Naive thymus-derived CD4-positive, alpha-beta T cell (primary cell): ENCODE data around the gene ARIH2. TPM values are rescaled to one million over a fixed set of nuclear protein-coding genes. Genes with fewer than 3 reads are reported as not detected.
A peak's percentile ranks its signal among the peaks of the same experiment; 100 is the strongest.

Source experiments
- ATAC-seq: fragments of 150-1000 bp; cut with Tn5 transposase; 2 replicates; pipeline ENCODE4 v1.10.0; 2021; ENCODE audit warnings: mild to moderate bottlenecking, moderate library complexity
- CTCF ChIA-PET: fragments of 350-600 bp; sonication (Branson Sonifier 250); formaldehyde crosslinking; loops from one replicate; lab custom pipeline; 2021; ENCODE audit warnings: antibody characterized with exemption; lab: Charles Lee
- POLR2A ChIA-PET: fragments of 350-600 bp; sonication (Branson Sonifier 250); formaldehyde crosslinking; loops from one replicate; lab custom pipeline; 2021; ENCODE audit warnings: antibody characterized with exemption, inconsistent platforms; lab: Charles Lee
- DNase-seq, 9 donors: peaks; one replicate each; pipeline versions ENCODE4 v3.0.0 to v3.0.0-alpha.2; 2020 to 2022; ENCODE audit warnings: mixed read lengths in 1 of 9
- H3K27ac ChIP-seq: one replicate; pipeline ENCODE4 v1.7.0; 2013; ENCODE audit warnings: mild to moderate bottlenecking, low read depth, low read length, moderate library complexity
- H3K27me3 ChIP-seq, 2 donors: one replicate each; pipeline ENCODE4 v1.7.0; 2013; ENCODE audit warnings: low read length in 2 of 2, mild to moderate bottlenecking in 2 of 2, moderate library complexity in 2 of 2; ENCODE audit not compliant: control insufficient read depth in 2 of 2, insufficient read depth in 2 of 2
- H3K36me3 ChIP-seq, 3 experiments: 1 replicate in 2 of 3; 2 replicates in 1 of 3; pipeline ENCODE4 v1.7.0; 2013; ENCODE audit warnings: low read length in 3 of 3, mild to moderate bottlenecking in 3 of 3, moderate library complexity in 1 of 3; ENCODE audit not compliant: insufficient read depth in 3 of 3, control insufficient read depth in 2 of 3
- H3K4me1 ChIP-seq, 2 donors: one replicate each; pipeline ENCODE4 v1.7.0; 2013; ENCODE audit warnings: low read length in 2 of 2, mild to moderate bottlenecking in 2 of 2, moderate library complexity in 1 of 2; ENCODE audit not compliant: control insufficient read depth in 2 of 2, insufficient read depth in 2 of 2
- H3K4me3 ChIP-seq: 2 replicates; pipeline ENCODE4 v1.7.0; 2013; ENCODE audit warnings: mild to moderate bottlenecking, low read length
- H3K9me3 ChIP-seq, 3 experiments: 1 replicate in 2 of 3; 2 replicates in 1 of 3; pipeline ENCODE4 v1.7.0; 2013; ENCODE audit warnings: low read length in 3 of 3; ENCODE audit not compliant: control insufficient read depth in 2 of 3
- H3K27ac Mint-ChIP-seq, 9 donors: one replicate each; pipeline ENCODE4 v1.8.0; 2020 to 2022; ENCODE audit warnings: mixed read lengths in 9 of 9, mild to moderate bottlenecking in 8 of 9, moderate library complexity in 5 of 9, inconsistent platforms in 2 of 9
- H3K27me3 Mint-ChIP-seq, 5 donors: one replicate each; pipeline ENCODE4 v1.8.0; 2021 to 2022; ENCODE audit warnings: mixed read lengths in 5 of 5, mild to moderate bottlenecking in 1 of 5
- H3K36me3 Mint-ChIP-seq, 5 donors: one replicate each; pipeline ENCODE4 v1.8.0; 2020 to 2022; ENCODE audit warnings: mixed read lengths in 5 of 5, mild to moderate bottlenecking in 3 of 5, inconsistent platforms in 1 of 5
- H3K4me1 Mint-ChIP-seq, 7 donors: one replicate each; pipeline ENCODE4 v1.8.0; 2020 to 2022; ENCODE audit warnings: mixed read lengths in 7 of 7, mild to moderate bottlenecking in 3 of 7, inconsistent platforms in 1 of 7
- H3K4me3 Mint-ChIP-seq, 10 donors: one replicate each; pipeline ENCODE4 v1.8.0; 2020 to 2022; ENCODE audit warnings: mild to moderate bottlenecking in 10 of 10, mixed read lengths in 10 of 10, moderate library complexity in 6 of 10, inconsistent platforms in 2 of 10
- H3K9me3 Mint-ChIP-seq, 11 donors: one replicate each; pipeline ENCODE4 v1.8.0; 2020 to 2022; ENCODE audit warnings: mixed read lengths in 11 of 11, mild to moderate bottlenecking in 4 of 11, inconsistent platforms in 1 of 11, moderate library complexity in 1 of 11
- intact Hi-C, 2 donors: fragments of 100-400 bp; cut with micrococcal nuclease; formaldehyde crosslinking; loops; one replicate each; pipeline ENCODE4 v1.15.1; 2023
- polyA plus RNA-seq, 2 donors: library from polyadenylated mRNA; unstranded; fragments of 300-500 nt; fragmentation: Illumina TruSeq; gene quantifications; one replicate each; pipeline ENCODE4 v1.2.3, GENCODE V29; 2021
- total RNA-seq, 6 experiments: library from RNA in 5 of 6; stranded (reverse) in 5 of 6; gene quantifications; 1 replicate in 5 of 6; 2 replicates in 1 of 6; pipeline ENCODE4 v1.2.3 and lab custom pipeline; 2021 to 2026

Gene ARIH2
- total and polyA plus RNA-seq, 7 experiments from 2014 or later, result 103 to 189 (median 140) TPM

- Histone ChIP-seq H3K4me3 (no peak overlapping the region), H3K4me1 (no peaks in the 10 kb centered on the region), H3K36me3 (peaks cover 0 to 19% (median 3%) of the 10 kb centered on the region in 3 experiments), H3K27me3 (no peaks in the 10 kb centered on the region), H3K9me3 (no peaks in the 10 kb centered on the region), H3K27ac (no peak overlapping the region)
- Mint-ChIP-seq H3K4me3 (no peak overlapping the region), H3K36me3 (no peaks in the 10 kb centered on the region), H3K27me3 (no peaks in the 10 kb centered on the region), H3K27ac (peak overlapping the region in 1 of 9 donors; percentile 45), H3K9me3 (no peaks in the 10 kb centered on the region), H3K4me1 (peaks cover 8 to 21% (median 13%) of the 10 kb centered on the region in 7 donors)
- ChIA-PET CTCF (interaction anchor here (1.0 kb wide), 1 partner anchor 19 kb away, joined by 3 read pairs; no protein-coding TSS in a partner anchor), POLR2A (interaction anchor here (1.2 to 11.2 kb wide), 2 partner anchors 9 to 21 kb away, joined by 3 to 179 read pairs; partner anchors contain the start of genes DALRD3, NDUFAF3 and WDR6)
- intact Hi-C loops, result no loop called here
- DNase-seq, result no peak
- no peak for ATAC-seq
Measured at GRCh38 chr3:48997714-48998637, 79.3 kb downstream of the ARIH2 start.

GRCh38 chr3:48999085-48999858 lies 80.6 kb downstream of the ARIH2 start:
- no peak for ATAC-seq
- Mint-ChIP-seq H3K4me1 (peaks cover 3 to 10% (median 7%) of the 10 kb centered on the region in 7 donors), H3K27me3 (no peaks in the 10 kb centered on the region), H3K27ac (peak overlapping the region in 5 of 9 donors; percentile 10 to 81 (median 30)), H3K4me3 (no peak overlapping the region), H3K9me3 (no peaks in the 10 kb centered on the region), H3K36me3 (no peaks in the 10 kb centered on the region)
- Histone ChIP-seq H3K4me1 (no peaks in the 10 kb centered on the region), H3K27ac (no peak overlapping the region), H3K27me3 (no peaks in the 10 kb centered on the region), H3K9me3 (no peaks in the 10 kb centered on the region), H3K36me3 (peaks cover 0 to 19% (median 3%) of the 10 kb centered on the region in 3 experiments), H3K4me3 (no peak overlapping the region)
- intact Hi-C loops, result no loop called here
- POLR2A ChIA-PET, result interaction anchor here (1.6 kb wide), 1 partner anchor 8 kb away, joined by 6 read pairs; no protein-coding TSS in a partner anchor
- DNase-seq, result no peak
- CTCF ChIA-PET, result no interaction called here

GRCh38 chr3:49001155-49001554 lies 82.5 kb downstream of the ARIH2 start:
- ChIA-PET POLR2A (interaction anchor here (0.6 to 1.7 kb wide), 4 partner anchors 10 to 285 kb away, joined by 3 to 6 read pairs (median 4); partner anchors contain the start of gene IP6K2), CTCF (no interaction called here)
- no peaks in the 10 kb centered on the region for H3K27me3 Mint-ChIP-seq
- peaks cover 0 to 5% (median under 1%) of the 10 kb centered on the region in 7 donors for H3K4me1 Mint-ChIP-seq
- Histone ChIP-seq H3K4me1 (peaks cover 1 to 2% of the 10 kb centered on the region in 2 donors), H3K9me3 (no peaks in the 10 kb centered on the region), H3K27ac (no peak overlapping the region), H3K36me3 (peaks cover 0 to 17% (median 3%) of the 10 kb centered on the region in 3 experiments), H3K27me3 (no peaks in the 10 kb centered on the region), H3K4me3 (no peak overlapping the region)
- H3K36me3 Mint-ChIP-seq, result no peaks in the 10 kb centered on the region
- intact Hi-C loops, result loop anchor here in 1 of 2 donors (10.0 kb wide), 1 partner anchor 556 kb away; the partner anchor contains the start of genes ATRIP, CCDC51 and TMA7
- ATAC-seq (no peak), DNase-seq (no peak)
- no peak overlapping the region for H3K4me3 Mint-ChIP-seq
- peak overlapping the region in 3 of 9 donors; percentile 12 to 70 (median 47) for H3K27ac Mint-ChIP-seq
- no peaks in the 10 kb centered on the region for H3K9me3 Mint-ChIP-seq

- peaks cover 8 to 16% of the 10 kb centered on the region in 2 donors for H3K4me1 ChIP-seq
- Mint-ChIP-seq H3K4me1 (peaks cover 18 to 29% (median 24%) of the 10 kb centered on the region in 7 donors), H3K27ac (peak overlapping the region in 3 of 9 donors; percentile 12 to 48 (median 18)), H3K9me3 (peaks cover 0 to 3% (median 0%) of the 10 kb centered on the region in 11 donors), H3K36me3 (peaks cover 0 to 5% (median 0%) of the 10 kb centered on the region in 5 donors), H3K4me3 (peak overlapping the region in 2 of 10 donors; percentile 14 to 45), H3K27me3 (no peaks in the 10 kb centered on the region)
- DNase-seq (no peak), ATAC-seq (no peak)
- H3K9me3 ChIP-seq, result no peaks in the 10 kb centered on the region
- H3K36me3 ChIP-seq, result peaks cover 0 to 4% (median 0%) of the 10 kb centered on the region in 3 experiments
- no peak overlapping the region for H3K4me3 ChIP-seq
- no peaks in the 10 kb centered on the region for H3K27me3 ChIP-seq
- ChIA-PET POLR2A (interaction anchor here (0.6 to 10.4 kb wide), 7 partner anchors 9 to 89 kb away, joined by 3 to 247 read pairs (median 13); partner anchors contain the start of genes DALRD3, IMPDH2, NDUFAF3 and P4HTM), CTCF (interaction anchor here (1.1 to 2.3 kb wide), 2 partner anchors 17 kb away, joined by 3 to 11 read pairs; partner anchors contain the start of gene NDUFAF3)
- intact Hi-C loops, result loop anchor here (5.0 to 10.0 kb wide), 4 partner anchors 87 to 560 kb away; partner anchors contain the start of genes PFKFB4 (in 2 of the 2), ARIH2 (in 1 of the 2), ATRIP (in 1 of the 2) and CCDC51 (in 1 of the 2)
- H3K27ac ChIP-seq, result no peak overlapping the region
Measured at GRCh38 chr3:49004352-49005302, 86.0 kb downstream of the ARIH2 start.

- H3K9me3 ChIP-seq, result no peaks in the 10 kb centered on the region
- peaks cover 0 to 3% (median 0%) of the 10 kb centered on the region in 11 donors for H3K9me3 Mint-ChIP-seq
- no peaks in the 10 kb centered on the region for H3K27me3 ChIP-seq
- H3K36me3 Mint-ChIP-seq, result peaks cover 0 to 5% (median 0%) of the 10 kb centered on the region in 5 donors
- H3K4me3 ChIP-seq, result no peak overlapping the region
- peaks cover 0 to 4% (median 0%) of the 10 kb centered on the region in 3 experiments for H3K36me3 ChIP-seq
- peak overlapping the region in 2 of 10 donors; percentile 14 to 45 for H3K4me3 Mint-ChIP-seq
- intact Hi-C loops, result loop anchor here (5.0 to 10.0 kb wide), 4 partner anchors 88 to 560 kb away; partner anchors contain the start of genes PFKFB4 (in 2 of the 2), ARIH2 (in 1 of the 2), ATRIP (in 1 of the 2) and CCDC51 (in 1 of the 2)
- ChIA-PET POLR2A (interaction anchor here (0.6 to 10.4 kb wide), 5 partner anchors 10 to 88 kb away, joined by 4 to 247 read pairs (median 38); partner anchors contain the start of genes DALRD3, NDUFAF3, P4HTM and QRICH1), CTCF (interaction anchor here (2.3 kb wide), 1 partner anchor 16 kb away, joined by 11 read pairs; the partner anchor contains the start of gene NDUFAF3)
- H3K27ac Mint-ChIP-seq, result peak overlapping the region in 1 of 9 donors; percentile 48
- DNase-seq (no peak), ATAC-seq (no peak)
- H3K4me1 ChIP-seq, result peaks cover 8 to 16% of the 10 kb centered on the region in 2 donors
- peaks cover 14 to 29% (median 24%) of the 10 kb centered on the region in 7 donors for H3K4me1 Mint-ChIP-seq
- no peak overlapping the region for H3K27ac ChIP-seq
- no peaks in the 10 kb centered on the region for H3K27me3 Mint-ChIP-seq
Measured at GRCh38 chr3:49005303-49005680, 86.7 kb downstream of the ARIH2 start.
